ENCODE data around the gene TPI1. TPM values are rescaled to one million over a fixed set of nuclear protein-coding genes. Genes with fewer than 3 reads are reported as not detected.

The TPI1 gene
- total RNA-seq, 2 experiments from 2014 or later = 918 to 1,035 TPM

DNA sequence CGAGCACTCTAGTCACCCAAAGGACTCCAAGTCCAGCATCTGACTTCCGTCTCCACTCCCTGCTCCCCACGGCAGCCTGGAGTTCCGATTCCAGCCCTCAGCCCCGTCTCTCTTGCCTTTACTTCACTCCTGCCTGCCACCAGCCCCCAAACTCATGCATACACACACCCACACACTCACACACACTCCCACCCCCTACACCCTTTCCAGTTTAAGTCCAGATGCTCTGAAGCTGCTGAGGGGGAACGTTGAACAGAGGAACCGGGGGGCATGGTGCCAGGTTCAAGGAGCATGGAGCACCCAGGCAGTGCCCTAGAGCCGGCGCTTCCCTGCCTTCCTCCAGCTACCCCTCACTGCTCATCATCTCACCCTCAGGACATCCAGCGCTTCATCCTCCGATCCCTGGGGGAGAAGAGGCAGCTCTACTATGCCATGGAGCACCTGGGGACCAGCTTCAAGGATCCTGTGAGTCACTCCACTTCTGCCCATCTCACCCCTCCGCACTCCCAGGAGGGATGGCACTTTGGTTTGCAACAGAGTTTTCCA is 35.8 kb upstream of the TPI1 start:
- Mint-ChIP-seq H3K4me3 (no peak overlapping the region), H3K27me3 (peaks cover 39% of the 10 kb centered on the region), H3K27ac (peak overlapping the region; percentile 47), H3K4me1 (peaks cover 16% of the 10 kb centered on the region), H3K36me3 (ENCODE audit: low read depth) (no peaks in the 10 kb centered on the region), H3K9me3 (no peaks in the 10 kb centered on the region)
- CTCF ChIA-PET = interaction anchor here (1.1 to 3.6 kb wide), 4 partner anchors 10 to 78 kb away, joined by 3 to 16 read pairs (median 6); partner anchors contain the start of genes CDCA3, GNB3 and MLF2
- DNase-seq = no peak
- POLR2A ChIA-PET = interaction anchor here (1.0 kb wide), 1 partner anchor 8 kb away, joined by 3 read pairs; no protein-coding TSS in a partner anchor

DNA sequence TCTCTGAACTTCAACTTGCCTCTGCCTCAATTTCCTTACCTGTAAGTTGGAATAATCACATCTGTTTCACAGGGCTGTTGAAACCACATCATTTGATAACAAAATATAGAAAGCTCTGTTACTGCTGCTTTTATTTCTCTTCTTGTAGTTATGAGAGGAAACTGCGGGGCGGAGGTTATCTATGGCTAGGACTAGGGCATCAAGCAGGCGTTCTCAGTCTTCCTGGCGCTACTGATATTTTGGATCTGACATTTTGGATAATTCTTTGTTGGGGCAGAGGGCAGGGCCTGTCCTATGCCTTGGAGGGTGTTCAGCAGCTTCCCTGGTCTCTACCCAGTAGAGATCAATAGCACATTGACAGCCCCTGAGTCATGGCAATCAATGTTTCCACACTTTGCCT is 35.2 kb upstream of the TPI1 start:
- ChIA-PET CTCF (interaction anchor here (1.1 to 3.6 kb wide), 6 partner anchors 7 to 79 kb away, joined by 3 to 21 read pairs (median 7); partner anchors contain the start of genes CDCA3, GNB3 and MLF2), POLR2A (no interaction called here)
- Mint-ChIP-seq H3K4me3 (no peak overlapping the region), H3K27me3 (peaks cover 37% of the 10 kb centered on the region), H3K4me1 (peaks cover 16% of the 10 kb centered on the region), H3K27ac (no peak overlapping the region), H3K9me3 (no peaks in the 10 kb centered on the region), H3K36me3 (ENCODE audit: low read depth) (no peaks in the 10 kb centered on the region)
- no peak for DNase-seq

DNA sequence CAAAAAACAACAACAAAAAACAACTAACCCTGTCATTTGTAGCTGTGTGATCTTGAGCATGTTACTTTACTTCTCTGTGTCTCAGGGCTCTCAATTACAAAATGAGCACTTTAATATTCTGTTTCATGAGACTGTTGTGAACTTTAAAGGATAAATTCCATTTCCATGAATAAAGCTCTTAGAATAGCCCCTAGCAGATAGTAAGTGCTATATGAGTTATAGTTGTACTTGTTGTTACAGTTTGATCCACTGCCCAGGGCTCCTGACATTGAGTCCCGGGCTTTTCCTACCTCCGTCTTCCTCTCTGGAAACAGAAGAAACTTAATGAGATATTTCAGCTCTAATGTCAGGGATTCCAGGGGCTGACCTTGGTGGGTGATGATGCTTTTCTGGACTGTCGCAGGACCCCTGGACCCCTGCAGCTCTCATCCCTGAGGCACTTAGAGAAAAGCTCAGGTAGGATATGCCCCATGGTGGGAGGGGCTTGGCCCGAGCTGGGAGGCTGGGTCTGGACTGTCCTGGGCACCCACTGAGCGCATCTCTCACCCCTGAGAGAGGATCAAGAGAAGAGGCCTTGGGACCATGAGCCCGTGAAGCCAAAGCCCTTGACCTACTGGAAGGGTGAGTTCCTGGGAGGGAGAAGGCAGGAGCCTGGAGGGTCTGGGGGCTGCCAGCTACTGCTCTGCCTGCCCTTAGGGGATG is 34.0 kb upstream of the TPI1 start:
- CTCF ChIA-PET = interaction anchor here (0.7 to 4.3 kb wide), 12 partner anchors 9 to 218 kb away, joined by 3 to 22 read pairs (median 6); partner anchors contain the start of genes CDCA3, MLF2 and TPI1
- H3K36me3 Mint-ChIP-seq (ENCODE audit: low read depth) = no peaks in the 10 kb centered on the region
- H3K4me3 Mint-ChIP-seq = no peak overlapping the region
- peaks cover 30% of the 10 kb centered on the region for H3K27me3 Mint-ChIP-seq
- POLR2A ChIA-PET = interaction anchor here (0.6 kb wide), 1 partner anchor 280 kb away, joined by 3 read pairs; no protein-coding TSS in a partner anchor
- no peak for DNase-seq
- H3K4me1 Mint-ChIP-seq = peaks cover 10% of the 10 kb centered on the region
- H3K27ac Mint-ChIP-seq = no peak overlapping the region
- no peaks in the 10 kb centered on the region for H3K9me3 Mint-ChIP-seq

DNA sequence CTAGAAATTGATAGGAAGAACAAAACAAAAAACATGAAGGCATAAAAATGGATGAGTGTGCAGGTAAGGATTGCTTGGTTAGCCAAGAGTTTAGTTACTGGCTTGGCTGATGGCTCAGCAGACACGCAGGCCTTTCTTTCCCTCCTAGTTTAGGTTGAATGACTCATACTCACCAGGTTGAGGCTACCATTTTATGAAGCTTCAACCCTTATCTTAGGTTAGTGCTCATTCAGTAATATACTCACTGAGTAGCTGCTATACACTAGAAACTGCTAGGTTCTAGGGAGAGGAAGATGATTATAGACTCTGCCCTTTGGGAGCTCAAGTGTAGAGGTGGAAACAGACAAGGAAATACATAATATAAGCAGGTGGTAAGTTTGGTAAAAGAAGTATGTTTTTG is 33.1 kb upstream of the TPI1 start:
- Mint-ChIP-seq H3K27me3 (peaks cover 24% of the 10 kb centered on the region), H3K4me1 (peaks cover 5% of the 10 kb centered on the region), H3K36me3 (ENCODE audit: low read depth) (no peaks in the 10 kb centered on the region), H3K27ac (no peak overlapping the region), H3K4me3 (no peak overlapping the region), H3K9me3 (no peaks in the 10 kb centered on the region)
- ChIA-PET CTCF (interaction anchor here (0.6 to 4.3 kb wide), 14 partner anchors 10 to 271 kb away, joined by 3 to 22 read pairs (median 4); partner anchors contain the start of genes CDCA3 and MLF2), POLR2A (interaction anchor here (0.6 kb wide), 2 partner anchors 124 to 279 kb away, joined by 3 read pairs; no protein-coding TSS in a partner anchor)
- DNase-seq = no peak

DNA sequence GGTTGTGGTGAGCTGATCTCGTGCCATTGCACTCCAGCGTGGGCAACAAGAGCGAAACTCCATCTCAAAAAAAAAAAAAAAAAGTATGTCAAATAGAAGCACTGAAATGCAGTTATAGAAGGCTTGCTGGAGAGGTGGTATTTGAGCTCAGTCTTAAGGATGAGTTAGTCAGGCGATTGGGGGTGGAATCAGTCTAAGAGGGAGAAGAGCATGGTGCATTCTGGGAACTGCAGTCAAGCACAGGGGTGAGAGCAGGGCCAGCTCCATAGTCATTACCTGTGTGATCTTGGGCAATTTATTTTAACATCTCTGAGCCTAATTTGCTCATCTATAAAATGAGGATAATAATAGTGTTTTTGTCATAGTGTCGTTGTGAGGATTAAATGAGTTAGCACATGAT is 32.5 kb upstream of the TPI1 start:
- Mint-ChIP-seq H3K27me3 (peaks cover 18% of the 10 kb centered on the region), H3K27ac (no peak overlapping the region), H3K9me3 (no peaks in the 10 kb centered on the region), H3K4me3 (no peak overlapping the region), H3K4me1 (peaks cover 5% of the 10 kb centered on the region), H3K36me3 (ENCODE audit: low read depth) (no peaks in the 10 kb centered on the region)
- DNase-seq = no peak
- ChIA-PET POLR2A (interaction anchor here (0.6 kb wide), 1 partner anchor 124 kb away, joined by 3 read pairs; no protein-coding TSS in a partner anchor), CTCF (interaction anchor here (0.6 to 4.3 kb wide), 16 partner anchors 9 to 271 kb away, joined by 3 to 22 read pairs (median 4); partner anchors contain the start of genes CDCA3 and MLF2)

DNA sequence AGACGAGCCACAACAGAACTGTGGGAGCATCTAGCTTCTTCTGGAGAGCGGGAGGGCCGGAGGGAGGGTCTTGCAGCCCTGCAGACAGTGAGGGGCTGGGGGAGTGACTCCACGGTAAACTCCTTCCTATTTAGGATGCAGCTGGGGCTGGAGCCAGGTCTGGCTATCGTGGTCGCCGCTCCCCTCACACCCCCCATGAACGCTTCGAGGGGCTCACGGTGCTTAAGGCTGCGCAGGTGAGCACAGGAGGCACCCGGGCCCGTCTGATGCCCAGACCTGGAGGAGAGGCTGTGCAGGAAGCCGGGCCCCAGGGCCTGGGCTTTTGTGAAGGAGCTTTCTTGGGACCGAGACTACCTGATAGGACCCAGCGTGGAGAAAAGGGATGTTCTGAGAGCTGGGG is 30.5 kb upstream of the TPI1 start:
- Mint-ChIP-seq H3K4me1 (peaks cover 5% of the 10 kb centered on the region), H3K27me3 (no peaks in the 10 kb centered on the region), H3K9me3 (no peaks in the 10 kb centered on the region), H3K27ac (no peak overlapping the region), H3K36me3 (ENCODE audit: low read depth) (no peaks in the 10 kb centered on the region), H3K4me3 (no peak overlapping the region)
- POLR2A ChIA-PET = no interaction called here
- DNase-seq = no peak
- CTCF ChIA-PET = interaction anchor here (0.8 to 4.3 kb wide), 11 partner anchors 10 to 84 kb away, joined by 3 to 22 read pairs (median 4); partner anchors contain the start of genes CDCA3, MLF2, SPSB2 and TPI1

DNA sequence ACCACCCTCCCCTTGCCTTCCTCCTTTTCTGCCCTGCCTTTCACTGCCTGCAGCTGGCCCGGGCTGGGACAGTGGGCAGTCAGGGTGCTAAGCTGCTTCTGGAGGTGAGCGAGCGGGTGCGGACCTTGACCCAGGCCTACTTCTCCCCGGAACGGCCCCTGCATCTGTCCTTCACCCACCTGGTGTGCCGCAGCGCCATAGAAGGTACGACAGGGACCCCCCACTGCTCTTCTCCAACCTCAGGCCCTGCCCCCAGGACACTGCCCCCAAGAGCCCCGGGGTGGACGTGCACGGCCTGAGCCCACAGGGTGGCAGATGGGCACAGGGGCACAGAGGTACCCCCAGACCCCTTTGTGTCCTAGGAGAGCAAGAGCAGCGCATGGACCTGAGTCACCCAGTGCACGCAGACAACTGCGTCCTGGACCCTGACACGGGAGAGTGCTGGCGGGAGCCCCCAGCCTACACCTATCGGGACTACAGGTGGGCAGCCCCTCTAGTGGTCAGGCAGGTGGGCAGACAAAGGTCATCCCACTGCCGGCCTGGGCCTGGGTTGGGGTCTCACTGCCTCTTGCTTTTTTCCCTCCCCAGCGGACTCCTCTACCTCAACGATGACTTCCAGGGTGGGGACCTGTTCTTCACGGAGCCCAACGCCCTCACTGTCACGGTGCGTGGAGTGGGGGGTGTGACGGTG is 29.8 kb upstream of the TPI1 start:
- Mint-ChIP-seq H3K4me3 (no peak overlapping the region), H3K27ac (no peak overlapping the region), H3K36me3 (ENCODE audit: low read depth) (no peaks in the 10 kb centered on the region), H3K9me3 (no peaks in the 10 kb centered on the region), H3K4me1 (peaks cover 5% of the 10 kb centered on the region), H3K27me3 (no peaks in the 10 kb centered on the region)
- ChIA-PET CTCF (interaction anchor here (0.8 to 4.3 kb wide), 8 partner anchors 9 to 84 kb away, joined by 3 to 22 read pairs (median 4); partner anchors contain the start of genes CDCA3, MLF2, SPSB2 and TPI1), POLR2A (no interaction called here)
- DNase-seq = no peak

DNA sequence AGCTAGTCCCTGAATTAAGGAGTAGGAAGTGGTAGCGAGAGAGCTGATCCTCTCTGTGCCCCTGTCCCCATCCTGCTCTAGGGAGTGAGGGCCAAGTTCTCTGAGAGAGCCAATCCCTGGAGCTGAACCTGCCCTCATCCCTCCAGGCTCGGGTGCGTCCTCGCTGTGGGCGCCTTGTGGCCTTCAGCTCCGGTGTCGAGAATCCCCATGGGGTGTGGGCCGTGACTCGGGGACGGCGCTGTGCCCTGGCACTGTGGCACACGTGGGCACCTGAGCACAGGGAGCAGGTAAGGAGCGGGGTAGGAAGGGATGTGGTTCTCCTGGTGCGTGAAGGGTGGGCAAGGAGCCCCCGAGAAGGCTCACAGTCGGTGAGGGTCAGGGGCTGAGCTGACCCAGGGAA is 28.5 kb upstream of the TPI1 start:
- Mint-ChIP-seq H3K36me3 (ENCODE audit: low read depth) (no peaks in the 10 kb centered on the region), H3K27ac (no peak overlapping the region), H3K9me3 (no peaks in the 10 kb centered on the region), H3K4me3 (no peak overlapping the region), H3K27me3 (no peaks in the 10 kb centered on the region), H3K4me1 (peaks cover 5% of the 10 kb centered on the region)
- DNase-seq = no peak
- ChIA-PET POLR2A (interaction anchor here (1.2 kb wide), 1 partner anchor 8 kb away, joined by 3 read pairs; no protein-coding TSS in a partner anchor), CTCF (interaction anchor here (0.9 to 2.3 kb wide), 6 partner anchors 10 to 87 kb away, joined by 3 to 7 read pairs (median 4); no protein-coding TSS in a partner anchor)

DNA sequence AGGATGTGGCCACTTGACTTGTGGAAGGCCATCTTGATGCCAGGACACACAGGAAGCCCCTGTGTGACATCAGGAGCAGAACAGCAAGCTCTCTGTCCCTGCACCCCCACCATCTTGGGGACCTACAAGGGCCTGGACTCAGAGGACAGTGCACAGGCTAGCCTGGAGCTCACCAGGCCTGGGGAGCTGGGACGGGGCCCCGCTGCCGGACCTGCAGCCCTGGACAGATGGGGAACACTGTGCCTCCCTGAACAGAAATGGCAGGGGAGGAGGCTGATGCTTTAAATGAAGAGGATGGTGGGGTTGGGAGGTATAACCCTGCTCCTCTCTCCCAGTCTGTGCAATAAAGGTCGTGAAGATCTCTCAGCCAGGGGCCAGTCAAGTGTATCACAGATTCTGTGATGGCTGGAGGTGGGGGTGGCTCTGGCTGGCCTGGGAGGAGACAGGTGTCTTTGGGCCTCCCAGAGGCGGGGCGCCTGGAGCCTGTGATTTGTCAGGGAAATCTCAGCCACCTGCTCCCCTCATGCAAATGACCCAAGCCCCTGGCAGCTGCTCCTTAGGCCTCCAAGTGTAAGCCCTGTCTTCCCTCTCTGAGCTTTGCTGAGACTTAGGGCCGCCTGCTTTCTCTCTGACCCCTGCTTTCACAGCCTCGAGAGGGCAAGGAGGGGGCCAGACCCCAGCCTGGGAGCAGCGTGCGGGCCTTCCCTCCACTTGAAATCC is 27.7 kb upstream of the TPI1 start:
- no peaks in the 10 kb centered on the region for H3K36me3 Mint-ChIP-seq (ENCODE audit: low read depth)
- no peaks in the 10 kb centered on the region for H3K9me3 Mint-ChIP-seq
- POLR2A ChIA-PET = interaction anchor here (0.6 to 1.2 kb wide), 3 partner anchors 9 to 281 kb away, joined by 3 read pairs; partner anchors contain the start of gene USP5
- H3K4me3 Mint-ChIP-seq = no peak overlapping the region
- H3K27ac Mint-ChIP-seq = no peak overlapping the region
- H3K4me1 Mint-ChIP-seq = peaks cover 5% of the 10 kb centered on the region
- CTCF ChIA-PET = interaction anchor here (0.9 to 4.6 kb wide), 8 partner anchors 11 to 88 kb away, joined by 3 to 24 read pairs (median 4); partner anchors contain the start of genes CDCA3, P3H3, SPSB2 and USP5
- no peaks in the 10 kb centered on the region for H3K27me3 Mint-ChIP-seq
- DNase-seq = no peak

DNA sequence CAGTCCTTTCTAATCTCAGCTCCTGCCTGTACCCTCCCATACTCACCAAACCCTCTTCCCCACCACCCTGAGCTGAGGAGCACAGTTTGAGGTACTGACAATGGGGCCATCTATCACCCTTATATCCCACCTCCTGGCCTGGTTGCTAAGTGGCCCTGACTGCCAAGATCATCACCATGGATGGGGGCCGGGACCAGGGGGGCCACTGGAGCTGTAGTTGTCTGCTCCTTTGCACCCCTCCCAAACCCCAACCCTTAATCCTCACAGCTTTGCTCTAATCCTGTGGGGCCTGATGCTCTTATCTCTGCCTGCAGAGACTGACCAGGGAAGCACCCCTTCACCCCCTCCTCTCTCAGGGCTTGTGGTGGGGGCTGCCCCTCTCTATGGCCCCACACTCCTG is 27.0 kb upstream of the TPI1 start:
- Mint-ChIP-seq H3K4me1 (peaks cover 5% of the 10 kb centered on the region), H3K27ac (no peak overlapping the region), H3K4me3 (no peak overlapping the region), H3K9me3 (no peaks in the 10 kb centered on the region), H3K36me3 (ENCODE audit: low read depth) (no peaks in the 10 kb centered on the region), H3K27me3 (no peaks in the 10 kb centered on the region)
- no peak for DNase-seq
- ChIA-PET CTCF (interaction anchor here (1.4 to 4.6 kb wide), 6 partner anchors 9 to 75 kb away, joined by 4 to 24 read pairs (median 8); partner anchors contain the start of genes CDCA3, P3H3, SPSB2 and USP5), POLR2A (interaction anchor here (0.8 kb wide), 1 partner anchor 11 kb away, joined by 3 read pairs; the partner anchor contains the start of gene USP5)

DNA sequence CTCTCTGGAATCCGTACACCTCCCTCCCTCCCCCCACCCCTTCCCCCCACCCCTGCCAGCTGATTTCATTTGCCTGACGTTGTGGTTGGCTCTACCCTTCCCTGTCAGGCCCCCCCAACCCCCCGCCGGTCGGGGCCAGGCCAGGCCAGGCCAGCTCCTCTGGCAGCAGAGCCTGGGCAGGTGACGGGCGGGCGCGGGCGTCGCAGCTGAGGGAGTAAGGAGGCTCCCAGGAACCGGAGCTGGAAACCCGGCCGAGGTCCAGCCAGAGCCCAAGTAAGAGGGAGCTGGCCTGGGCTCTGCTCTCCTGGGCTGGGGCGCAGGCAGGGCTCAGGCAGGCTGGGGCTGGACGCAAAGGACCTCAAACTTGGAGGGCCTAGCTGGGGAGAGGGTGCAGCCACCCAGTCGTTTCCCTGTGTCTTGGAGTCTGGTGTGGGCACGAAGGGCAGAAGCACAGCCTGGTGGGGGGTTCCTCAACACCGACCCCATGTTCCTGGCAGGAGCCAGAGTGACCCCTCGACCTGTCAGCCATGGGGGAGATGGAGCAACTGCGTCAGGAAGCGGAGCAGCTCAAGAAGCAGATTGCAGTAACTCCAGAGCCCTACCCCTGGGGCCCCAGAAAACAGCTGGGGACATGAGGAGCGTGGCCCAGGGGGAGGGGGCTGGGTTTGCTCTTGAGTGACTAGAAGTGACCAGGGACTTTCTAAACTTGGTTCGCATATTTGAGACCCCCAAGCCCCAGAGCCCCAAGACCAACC is 26.4 kb upstream of the TPI1 start, which contains the start of gene GNB3:
GNB3 (plus strand) TSS at position 165 of the 755 bp plus-strand sequence; CDS start at position 528, 363 bp downstream.
- POLR2A ChIA-PET = interaction anchor here (0.8 kb wide), 1 partner anchor 11 kb away, joined by 3 read pairs; the partner anchor contains the start of gene USP5
- Mint-ChIP-seq H3K4me3 (no peak within 1 kb of the TSS), H3K27ac (no peak within 1 kb of the TSS), H3K36me3 (ENCODE audit: low read depth) (peaks cover 2% of the 10 kb centered on the region), H3K9me3 (no peaks in the 10 kb centered on the region), H3K27me3 (no peaks in the 10 kb centered on the region), H3K4me1 (peaks cover 1% of the 10 kb centered on the region)
- no peak for DNase-seq
- CTCF ChIA-PET = interaction anchor here (0.8 to 4.6 kb wide), 7 partner anchors 10 to 50 kb away, joined by 3 to 24 read pairs (median 7); partner anchors contain the start of genes CDCA3, P3H3, SPSB2 and USP5

Data from activated CD4-positive, alpha-beta T cell treated with anti-CD3 and anti-CD28 coated beads, Interleukin-2, amount 10 ng/mL, durations not matched to agents 7 days and 5 days (primary cell).